GM19025 (cell line): ENCODE results near the gene AACS.

Source experiments
- ATAC-seq: cut with Tn5 transposase; IDR thresholded peaks from one replicate; pipeline ENCODE4 v1.9.1; 2021; ENCODE audit warnings: mild to moderate bottlenecking, low read depth, moderate library complexity; ENCODE audit not compliant: unreplicated experiment

AACS gene

GRCh38 chr12:125149160-125150108, 84.2 kb downstream of the AACS start:
- peak; percentile 93 for ATAC-seq

GRCh38 chr12:125151284-125151683, 86.0 kb downstream of the AACS start:
- no peak for ATAC-seq

GRCh38 chr12:125152463-125152862, 87.2 kb downstream of the AACS start:
- ATAC-seq: no peak

GRCh38 chr12:125155366-125155765, 90.1 kb downstream of the AACS start:
- ATAC-seq: no peak

GRCh38 chr12:125157177-125157576, 91.9 kb downstream of the AACS start:
- no peak for ATAC-seq

GRCh38 chr12:125159702-125160101, 94.5 kb downstream of the AACS start:
- ATAC-seq: no peak

GRCh38 chr12:125160281-125160955, 95.2 kb downstream of the AACS start:
- ATAC-seq: no peak

GRCh38 chr12:125161712-125162022, 96.4 kb downstream of the AACS start:
- no peak for ATAC-seq

GRCh38 chr12:125162489-125163028, 97.3 kb downstream of the AACS start:
- no peak for ATAC-seq

- no peak for ATAC-seq
Observed at GRCh38 chr12:125163148-125163547, 97.9 kb downstream of the AACS start.

GRCh38 chr12:125164541-125164940, 99.3 kb downstream of the AACS start:
- no peak for ATAC-seq

- no peak for ATAC-seq
Observed at GRCh38 chr12:125166041-125166440, 100.8 kb downstream of the AACS start.

- ATAC-seq: no peak
Observed at GRCh38 chr12:125167658-125168057, 102.4 kb downstream of the AACS start.

- no peak for ATAC-seq
Observed at GRCh38 chr12:125169451-125169850, 104.2 kb downstream of the AACS start.

- no peak for ATAC-seq
Observed at GRCh38 chr12:125169870-125170269, 104.6 kb downstream of the AACS start.

GRCh38 chr12:125171267-125171666, 106.0 kb downstream of the AACS start:
- ATAC-seq: no peak

- ATAC-seq: no peak
Observed at GRCh38 chr12:125172231-125172850, 107.1 kb downstream of the AACS start.

- no peak for ATAC-seq
Observed at GRCh38 chr12:125175576-125175975, 110.3 kb downstream of the AACS start.

- ATAC-seq: no peak
Observed at GRCh38 chr12:125178222-125178621, 113.0 kb downstream of the AACS start.

GRCh38 chr12:125180144-125180543, 114.9 kb downstream of the AACS start:
- ATAC-seq: no peak

- no peak for ATAC-seq
Observed at GRCh38 chr12:125181107-125181506, 115.9 kb downstream of the AACS start.
